MCF 10A (cell line): ENCODE data around the gene SLC12A9. TPM values are rescaled to one million over a fixed set of nuclear protein-coding genes. Genes with fewer than 3 reads are reported as not detected.

Experiments
- Bru-seq: library from RNA; stranded (reverse); fragments of 400-500 nt; gene quantifications from one replicate; lab custom pipeline; 2021; lab: Mats Ljungman, UMichigan
- BruChase-seq, 2 experiments: library from RNA; stranded (reverse); fragments of 400-500 nt; gene quantifications; one replicate each; lab custom pipeline; 2021; lab: Mats Ljungman, UMichigan
- BruUV-seq: library from RNA; stranded (reverse); fragments of 400-500 nt; replicated peaks from 2 replicates; lab custom pipeline; 2021; lab: Mats Ljungman, UMichigan
- CTCF ChIA-PET: fragments of 300-600 bp; sonication (Branson Sonifier 250); formaldehyde crosslinking; extraction: SDS; loops from one replicate; lab custom pipeline; 2021; ENCODE audit warnings: antibody characterized with exemption, inconsistent platforms; lab: Yijun Ruan, JAX
- POLR2A ChIA-PET: fragments of 300-600, 350-650 bp; sonication (Branson Sonifier 250); formaldehyde crosslinking; extraction: SDS; loops from one replicate; lab custom pipeline; 2020; ENCODE audit warnings: antibody characterized with exemption, inconsistent platforms; lab: Yijun Ruan, JAX
- DNase-seq: peaks from one replicate; pipeline ENCODE4 v3.0.0-alpha.2; 2018; ENCODE audit not compliant: unreplicated experiment
- H3K27ac Mint-ChIP-seq: one replicate; pipeline ENCODE4 v1.8.0; 2022; ENCODE audit warnings: mild to moderate bottlenecking, low read depth, mixed read lengths; ENCODE audit not compliant: unreplicated experiment
- H3K27me3 Mint-ChIP-seq: one replicate; pipeline ENCODE4 v1.8.0; 2022; ENCODE audit warnings: mixed read lengths; ENCODE audit not compliant: insufficient read depth, unreplicated experiment
- H3K36me3 Mint-ChIP-seq: one replicate; pipeline ENCODE4 v1.8.0; 2022; ENCODE audit warnings: mild to moderate bottlenecking, moderate library complexity, mixed read lengths; ENCODE audit not compliant: insufficient read depth, unreplicated experiment
- H3K4me1 Mint-ChIP-seq: one replicate; pipeline ENCODE4 v1.8.0; 2022; ENCODE audit warnings: mixed read lengths; ENCODE audit not compliant: insufficient read depth, unreplicated experiment
- H3K4me3 Mint-ChIP-seq: one replicate; pipeline ENCODE4 v1.8.0; 2022; ENCODE audit warnings: mild to moderate bottlenecking, moderate library complexity, mixed read lengths; ENCODE audit not compliant: unreplicated experiment
- H3K9me3 Mint-ChIP-seq: one replicate; pipeline ENCODE4 v1.8.0; 2022; ENCODE audit warnings: mixed read lengths; ENCODE audit not compliant: unreplicated experiment
- CTCF ChIP-seq: fragments of 200-600 bp; IDR thresholded peaks from one replicate; pipeline ENCODE4 v1.8.0; 2022; ENCODE audit warnings: antibody characterized with exemption, mild to moderate bottlenecking; ENCODE audit not compliant: unreplicated experiment
- intact Hi-C: fragments of 100-400 bp; cut with micrococcal nuclease; formaldehyde crosslinking; loops from 2 replicates; pipeline ENCODE4 v1.14.1; 2022
- long read RNA-seq: library from polyadenylated mRNA; stranded (forward); transcript quantifications from one replicate; pipeline ENCODE4 v2.0.0, GENCODE V29; 2022
- total RNA-seq: library from RNA; stranded (reverse); gene quantifications from 2 replicates; pipeline ENCODE4 v1.2.3, GENCODE V29; 2022

Gene SLC12A9
- total RNA-seq (19.2 and 21.0 TPM in 2 replicates), Bru-seq, nascent RNA (percentile 44 among the genes with signal in this experiment), BruChase-seq, experiment 1, labeled RNA remaining after a 6-hour chase (percentile 60 among the genes with signal in this experiment), BruChase-seq, experiment 2, labeled RNA remaining after a 2-hour chase (percentile 55 among the genes with signal in this experiment)
- long read RNA-seq, partial matches to known transcripts = 4 of 37 reads
- long read RNA-seq, other reads (novel, unspliced or antisense) = 30 of 37 reads

- Mint-ChIP-seq H3K4me3 (peak within 1 kb of the TSS; percentile 90), H3K36me3 (peaks cover 12% of the 10 kb centered on the region), H3K27me3 (no peaks in the 10 kb centered on the region), H3K9me3 (no peaks in the 10 kb centered on the region), H3K4me1 (peaks cover 6% of the 10 kb centered on the region), H3K27ac (peak within 1 kb of the TSS; percentile 22)
- intact Hi-C loops = loop anchor here (1.0 kb wide), 4 partner anchors 25 to 147 kb away; partner anchors contain the start of genes EPHB4 and EPO
- ChIA-PET POLR2A (interaction anchor here (0.6 to 3.8 kb wide), 30 partner anchors 10 to 423 kb away, joined by 3 to 53 read pairs (median 5); partner anchors contain the start of genes EPHB4, EPO, FBXO24 and GIGYF1), CTCF (interaction anchor here (0.6 to 3.7 kb wide), 33 partner anchors 10 to 415 kb away, joined by 3 to 49 read pairs (median 4); partner anchors contain the start of genes EPHB4, EPO, POP7 and PPP1R35)
- peak; percentile 90 for DNase-seq
- TF ChIP-seq CTCF = peak; percentile 95
- TSS peak; percentile 53 for BruUV-seq
These were observed at the start of gene SLC12A9 for GRCh38 chr7:100852048-100852872. TSS of gene SLC12A9 (plus strand) at chr7:100852713. CDS start at chr7:100854198, 1,485 bp downstream.

- TF ChIP-seq CTCF = no peak
- no peaks in the 10 kb centered on the region for H3K27me3 Mint-ChIP-seq
- ChIA-PET CTCF (interaction anchor here (0.7 to 4.6 kb wide), 6 partner anchors 15 to 52 kb away, joined by 3 to 30 read pairs (median 4); partner anchors contain the start of genes EPHB4 and SLC12A9), POLR2A (interaction anchor here (0.7 to 5.7 kb wide), 14 partner anchors 12 to 97 kb away, joined by 3 to 53 read pairs (median 11); partner anchors contain the start of genes EPHB4, POP7, SLC12A9 and SRRT)
- H3K9me3 Mint-ChIP-seq = no peaks in the 10 kb centered on the region
- DNase-seq = peak; percentile 16
- peak overlapping the region; percentile 29 for H3K27ac Mint-ChIP-seq
- peak overlapping the region; percentile 64 for H3K4me3 Mint-ChIP-seq
- BruUV-seq = no TSS peak
- H3K4me1 Mint-ChIP-seq = peaks cover 36% of the 10 kb centered on the region
- intact Hi-C loops = loop anchor here (2.0 kb wide), 1 partner anchor 98 kb away; no protein-coding TSS in a partner anchor
- peaks cover 62% of the 10 kb centered on the region for H3K36me3 Mint-ChIP-seq
These were observed 49.6 kb upstream of the SLC12A9 start for GRCh38 chr7:100802951-100803350.

- peak; percentile 95 for DNase-seq
- H3K4me1 Mint-ChIP-seq = peaks cover 38% of the 10 kb centered on the region
- no peaks in the 10 kb centered on the region for H3K9me3 Mint-ChIP-seq
- peak overlapping the region; percentile 45 for H3K4me3 Mint-ChIP-seq
- no TSS peak for BruUV-seq
- no peak for TF ChIP-seq CTCF
- ChIA-PET POLR2A (interaction anchor here (0.7 to 5.7 kb wide), 14 partner anchors 12 to 98 kb away, joined by 3 to 53 read pairs (median 10); partner anchors contain the start of genes EPHB4, POP7, SLC12A9 and SRRT), CTCF (interaction anchor here (0.6 to 0.9 kb wide), 7 partner anchors 15 to 98 kb away, joined by 3 to 4 read pairs (median 3); partner anchors contain the start of gene POP7)
- peaks cover 62% of the 10 kb centered on the region for H3K36me3 Mint-ChIP-seq
- intact Hi-C loops = loop anchor here (2.0 kb wide), 1 partner anchor 99 kb away; no protein-coding TSS in a partner anchor
- H3K27me3 Mint-ChIP-seq = no peaks in the 10 kb centered on the region
- peak overlapping the region; percentile 59 for H3K27ac Mint-ChIP-seq
These were observed 48.9 kb upstream of the SLC12A9 start for GRCh38 chr7:100803398-100804161.
